AG04449 (cell line): ENCODE data around the gene SPPL2C.

Experiments used
- CTCF ChIA-PET: fragments of 350-600 bp; formaldehyde crosslinking; extraction: SDS; loops from one replicate; lab custom pipeline; 2021; ENCODE audit warnings: antibody characterized with exemption; lab: Yijun Ruan, JAX
- POLR2A ChIA-PET: fragments of 400-600, 350-600 bp; formaldehyde crosslinking; extraction: SDS; loops from one replicate; lab custom pipeline; 2020; ENCODE audit warnings: antibody characterized with exemption, inconsistent platforms; lab: Yijun Ruan, JAX
- DNase-seq: peaks from one replicate; pipeline ENCODE4 v3.0.0-alpha.2; 2010; ENCODE audit warnings: low read depth, low spot score
- H3K4me3 ChIP-seq: 2 replicates; pipeline ENCODE4 v1.5.1; 2011; ENCODE audit warnings: low read depth, mild to moderate bottlenecking, control low read depth, low read length
- TF ChIP-seq, protein P1 (sequence below): IDR thresholded peaks from one replicate; pipeline ENCODE4 v1.5.1; 2011; ENCODE audit warnings: mild to moderate bottlenecking, moderate library complexity, low read length, control low read depth, inconsistent platforms; ENCODE audit not compliant: insufficient read depth; ENCODE audit errors: missing control alignments

The SPPL2C gene

DNA sequence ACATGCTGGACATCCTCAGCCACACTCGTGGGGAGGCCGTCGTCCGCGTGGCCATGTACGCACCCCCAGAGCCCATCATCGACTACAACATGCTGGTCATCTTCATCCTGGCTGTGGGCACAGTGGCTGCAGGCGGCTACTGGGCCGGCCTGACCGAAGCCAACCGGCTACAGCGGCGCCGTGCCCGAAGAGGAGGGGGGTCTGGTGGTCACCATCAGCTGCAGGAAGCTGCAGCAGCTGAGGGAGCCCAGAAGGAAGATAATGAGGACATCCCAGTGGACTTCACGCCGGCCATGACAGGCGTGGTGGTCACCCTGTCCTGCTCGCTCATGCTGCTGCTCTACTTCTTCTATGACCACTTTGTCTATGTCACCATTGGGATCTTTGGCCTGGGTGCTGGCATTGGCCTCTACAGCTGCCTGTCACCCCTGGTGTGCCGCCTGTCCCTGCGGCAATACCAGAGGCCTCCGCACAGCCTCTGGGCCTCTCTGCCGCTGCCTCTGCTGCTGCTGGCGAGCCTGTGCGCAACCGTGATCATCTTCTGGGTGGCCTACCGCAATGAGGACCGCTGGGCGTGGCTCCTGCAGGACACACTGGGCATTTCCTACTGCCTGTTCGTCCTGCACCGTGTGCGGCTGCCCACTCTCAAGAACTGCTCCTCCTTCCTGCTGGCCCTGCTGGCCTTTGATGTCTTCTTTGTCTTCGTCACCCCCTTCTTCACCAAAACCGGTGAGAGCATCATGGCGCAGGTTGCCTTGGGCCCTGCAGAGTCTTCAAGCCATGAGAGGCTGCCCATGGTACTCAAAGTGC lies 900 bp downstream of the SPPL2C start:
- DNase-seq = no peak
- POLR2A ChIA-PET = no interaction called here
- TF ChIP-seq, protein P1, sequence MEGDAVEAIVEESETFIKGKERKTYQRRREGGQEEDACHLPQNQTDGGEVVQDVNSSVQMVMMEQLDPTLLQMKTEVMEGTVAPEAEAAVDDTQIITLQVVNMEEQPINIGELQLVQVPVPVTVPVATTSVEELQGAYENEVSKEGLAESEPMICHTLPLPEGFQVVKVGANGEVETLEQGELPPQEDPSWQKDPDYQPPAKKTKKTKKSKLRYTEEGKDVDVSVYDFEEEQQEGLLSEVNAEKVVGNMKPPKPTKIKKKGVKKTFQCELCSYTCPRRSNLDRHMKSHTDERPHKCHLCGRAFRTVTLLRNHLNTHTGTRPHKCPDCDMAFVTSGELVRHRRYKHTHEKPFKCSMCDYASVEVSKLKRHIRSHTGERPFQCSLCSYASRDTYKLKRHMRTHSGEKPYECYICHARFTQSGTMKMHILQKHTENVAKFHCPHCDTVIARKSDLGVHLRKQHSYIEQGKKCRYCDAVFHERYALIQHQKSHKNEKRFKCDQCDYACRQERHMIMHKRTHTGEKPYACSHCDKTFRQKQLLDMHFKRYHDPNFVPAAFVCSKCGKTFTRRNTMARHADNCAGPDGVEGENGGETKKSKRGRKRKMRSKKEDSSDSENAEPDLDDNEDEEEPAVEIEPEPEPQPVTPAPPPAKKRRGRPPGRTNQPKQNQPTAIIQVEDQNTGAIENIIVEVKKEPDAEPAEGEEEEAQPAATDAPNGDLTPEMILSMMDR = no peak
- CTCF ChIA-PET = interaction anchor here (1.2 to 4.0 kb wide), 2 partner anchors 14 kb away, joined by 4 to 23 read pairs; no protein-coding TSS in a partner anchor
- no peak overlapping the region for H3K4me3 ChIP-seq

DNA sequence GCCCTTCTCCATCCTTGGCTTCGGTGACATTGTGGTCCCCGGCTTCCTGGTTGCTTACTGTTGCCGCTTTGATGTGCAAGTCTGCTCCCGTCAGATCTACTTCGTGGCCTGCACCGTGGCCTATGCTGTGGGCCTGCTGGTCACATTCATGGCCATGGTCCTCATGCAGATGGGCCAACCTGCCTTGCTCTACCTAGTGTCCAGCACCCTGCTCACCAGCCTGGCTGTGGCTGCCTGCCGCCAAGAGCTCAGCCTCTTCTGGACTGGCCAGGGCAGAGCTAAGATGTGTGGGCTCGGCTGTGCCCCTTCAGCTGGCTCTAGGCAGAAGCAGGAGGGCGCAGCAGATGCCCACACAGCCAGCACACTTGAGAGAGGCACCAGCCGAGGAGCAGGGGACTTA lies 1.5 kb downstream of the SPPL2C start:
- TF ChIP-seq, protein P1 = no peak
- CTCF ChIA-PET = interaction anchor here (1.2 kb wide), 1 partner anchor 14 kb away, joined by 4 read pairs; no protein-coding TSS in a partner anchor
- POLR2A ChIA-PET = no interaction called here
- DNase-seq = no peak
- no peak overlapping the region for H3K4me3 ChIP-seq

DNA sequence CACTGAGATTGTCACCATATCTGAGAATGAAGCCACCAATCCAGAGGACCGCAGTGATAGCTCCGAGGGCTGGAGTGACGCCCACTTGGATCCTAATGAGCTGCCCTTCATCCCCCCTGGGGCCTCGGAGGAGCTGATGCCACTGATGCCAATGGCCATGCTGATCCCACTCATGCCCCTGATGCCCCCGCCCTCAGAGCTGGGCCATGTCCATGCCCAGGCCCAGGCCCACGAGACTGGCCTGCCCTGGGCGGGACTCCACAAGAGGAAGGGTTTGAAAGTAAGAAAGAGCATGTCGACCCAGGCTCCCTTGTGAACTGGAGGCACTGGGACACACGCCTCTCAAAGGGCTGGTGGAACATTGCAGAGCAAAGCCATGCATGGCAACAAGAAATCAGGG lies 2.0 kb downstream of the SPPL2C start:
- ChIA-PET CTCF (interaction anchor here (1.2 kb wide), 1 partner anchor 15 kb away, joined by 4 read pairs; no protein-coding TSS in a partner anchor), POLR2A (no interaction called here)
- H3K4me3 ChIP-seq = no peak overlapping the region
- TF ChIP-seq, protein P1 = no peak
- DNase-seq = no peak

DNA sequence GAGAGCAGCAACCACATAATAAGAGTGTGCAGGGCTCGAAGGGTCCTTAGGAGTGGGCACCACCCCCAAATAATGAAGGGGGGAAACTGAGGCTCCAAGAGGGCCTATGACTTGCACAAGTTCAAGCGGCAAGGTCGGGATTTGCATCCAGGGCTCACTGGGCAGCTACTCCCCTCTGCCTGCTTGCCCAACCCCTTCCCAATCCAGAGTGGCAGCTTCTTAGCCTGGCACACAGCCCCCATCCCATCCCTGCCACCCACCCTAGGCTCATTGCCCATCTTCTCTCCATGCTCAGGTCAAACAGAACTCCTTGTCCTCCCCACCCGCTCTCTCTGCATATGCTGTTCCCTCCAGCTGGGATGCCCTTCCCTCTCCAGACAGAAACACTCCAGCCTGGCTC lies 2.4 kb downstream of the SPPL2C start:
- CTCF ChIA-PET = interaction anchor here (1.2 kb wide), 1 partner anchor 15 kb away, joined by 4 read pairs; no protein-coding TSS in a partner anchor
- DNase-seq = no peak
- POLR2A ChIA-PET = no interaction called here
- H3K4me3 ChIP-seq = no peak overlapping the region
- TF ChIP-seq, protein P1 = no peak

DNA sequence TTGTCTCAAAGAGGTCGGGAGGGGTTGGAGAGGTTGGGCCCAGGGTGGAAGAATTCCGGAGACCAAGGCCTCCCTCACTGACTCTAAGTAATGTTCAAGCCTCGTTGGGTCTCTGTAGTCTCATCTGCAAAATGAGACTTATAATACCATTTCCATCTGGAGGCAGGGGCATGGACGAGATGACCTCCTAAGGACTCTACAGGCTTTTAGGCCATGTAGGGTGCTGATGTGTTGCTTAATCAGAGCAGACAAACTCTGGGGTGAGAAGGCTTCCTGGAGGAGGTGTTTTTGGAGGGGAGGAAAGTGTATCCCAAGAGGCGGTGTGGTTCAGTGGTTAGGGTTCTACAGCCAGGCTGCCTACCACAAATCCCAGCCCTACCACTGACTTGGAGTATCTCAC lies 3.1 kb downstream of the SPPL2C start:
- CTCF ChIA-PET = interaction anchor here (5.2 kb wide), 1 partner anchor 16 kb away, joined by 24 read pairs; no protein-coding TSS in a partner anchor
- POLR2A ChIA-PET = no interaction called here
- no peak for DNase-seq
- no peak overlapping the region for H3K4me3 ChIP-seq
- TF ChIP-seq, protein P1 = no peak

DNA sequence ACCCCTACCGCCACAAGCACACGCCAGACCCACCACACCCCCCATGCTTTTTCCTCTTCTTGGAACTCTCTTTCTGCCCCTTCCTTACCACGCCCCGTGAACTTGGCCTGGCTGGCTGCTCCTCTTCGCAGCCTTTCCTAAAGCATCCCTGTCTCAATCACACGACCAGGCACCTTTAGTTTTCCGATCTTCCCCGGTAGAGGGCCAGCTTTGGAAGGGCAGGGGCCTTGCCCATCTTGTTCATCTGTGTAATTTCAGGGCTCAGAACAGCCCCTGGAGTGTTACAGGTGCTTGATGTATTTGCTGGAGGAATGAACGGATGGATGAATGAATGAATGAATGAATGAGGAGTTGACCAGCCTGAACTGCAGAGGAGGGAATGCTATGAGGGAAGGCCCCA lies 3.7 kb downstream of the SPPL2C start:
- TF ChIP-seq, protein P1 = no peak
- CTCF ChIA-PET = interaction anchor here (5.2 kb wide), 1 partner anchor 17 kb away, joined by 24 read pairs; no protein-coding TSS in a partner anchor
- no peak for DNase-seq
- POLR2A ChIA-PET = no interaction called here
- no peak overlapping the region for H3K4me3 ChIP-seq
